Spleen (tissue), 11 donors: ENCODE data around the gene USP35. TPM values are rescaled to one million over a fixed set of nuclear protein-coding genes. Genes with fewer than 3 reads are reported as not detected.

ENCODE experiments used
- DNase-seq: peaks from one replicate; pipeline ENCODE4 v3.0.0-alpha.2; 2020
- H3K27ac ChIP-seq, 8 donors: fragments of 200-600 bp; sonication (generic) in 7 of 8; 1 replicate in 4 of 8; 2 replicates in 4 of 8; pipeline versions ENCODE4 v1.5.0 to v1.8.0; 2016 to 2021; ENCODE audit warnings: inconsistent platforms in 4 of 8, mild to moderate bottlenecking in 4 of 8, moderate library complexity in 1 of 8
- H3K27me3 ChIP-seq, 7 donors: fragments of 200-600 bp; sonication (generic) in 6 of 7; replicated peaks in 1 of 7; 1 replicate in 4 of 7; 2 replicates in 3 of 7; pipeline versions ENCODE4 v1.5.0 to v1.8.0; 2016 to 2021; ENCODE audit warnings: inconsistent platforms in 3 of 7, mild to moderate bottlenecking in 1 of 7
- H3K36me3 ChIP-seq, 6 donors: fragments of 200-600 bp; sonication (generic) in 5 of 6; 1 replicate in 4 of 6; 2 replicates in 2 of 6; pipeline versions ENCODE4 v1.5.0 to v1.8.0; 2016 to 2021; ENCODE audit warnings: inconsistent platforms in 2 of 6
- H3K4me1 ChIP-seq, 6 donors: fragments of 200-600 bp; sonication (generic) in 5 of 6; 1 replicate in 3 of 6; 2 replicates in 3 of 6; pipeline versions ENCODE4 v1.5.0 to v1.8.0; 2016 to 2021; ENCODE audit warnings: inconsistent platforms in 3 of 6
- H3K4me3 ChIP-seq, 8 donors: fragments of 200-600 bp; sonication (generic) in 7 of 8; 1 replicate in 4 of 8; 2 replicates in 4 of 8; pipeline versions ENCODE4 v1.5.0 to v1.8.0; 2016 to 2021; ENCODE audit warnings: inconsistent platforms in 4 of 8, mild to moderate bottlenecking in 4 of 8, moderate library complexity in 2 of 8
- H3K9me3 ChIP-seq, 8 donors: fragments of 200-600 bp; sonication (generic) in 7 of 8; 1 replicate in 4 of 8; 2 replicates in 4 of 8; pipeline versions ENCODE4 v1.5.0 to v1.8.0; 2016 to 2021; ENCODE audit warnings: inconsistent platforms in 4 of 8
- CTCF ChIP-seq, 11 experiments: fragments of 200-600 bp in 7 of 11; fragments of 450-650 bp in 4 of 11; sonication (generic) in 4 of 11; IDR thresholded peaks in 8 of 11; conservative IDR thresholded peaks in 3 of 11; 1 replicate in 7 of 11; 2 replicates in 4 of 11; pipeline versions ENCODE4 v1.4.0 to v1.8.0; 2016 to 2021; ENCODE audit warnings: antibody characterized with exemption in 11 of 11, inconsistent platforms in 4 of 11, mild to moderate bottlenecking in 1 of 11
- POLR2A ChIP-seq, 3 donors: fragments of 450-650 bp; IDR thresholded peaks; one replicate each; pipeline ENCODE4 v1.5.1; 2017; ENCODE audit warnings: antibody characterized with exemption in 3 of 3, mild to moderate bottlenecking in 1 of 3
- POLR2AphosphoS5 ChIP-seq, 3 donors: sonication (generic); formaldehyde crosslinking; IDR thresholded peaks; one replicate each; pipeline ENCODE4 v1.5.1; 2017; ENCODE audit warnings: antibody characterized with exemption in 3 of 3
- WGBS, 5 donors: extraction: QIAGEN DNeasy Blood & Tissue Kit in 3 of 5; methylation state at CpG; one replicate each; pipeline versions ENCODE4 v1.1.5 to v1.1.7; 2013 to 2018; 5-methylcytosine and 5-hydroxymethylcytosine counted together
- intact Hi-C: fragments of 100-400 bp; cut with DNase I; formaldehyde crosslinking; loops from one replicate; pipeline ENCODE4 v1.15.0; 2023; ENCODE audit warnings: low total_unique reads
- polyA plus RNA-seq, 3 donors: library from polyadenylated mRNA; stranded (reverse); fragments of 200-250 nt; gene quantifications; one replicate each; pipeline ENCODE4 v1.2.1, GENCODE V29; 2013
- total RNA-seq, 7 donors: library from RNA; depleted of rRNA in 3 of 7; stranded (reverse); fragments of >200 nt in 3 of 7; fragmentation: NEBNext Ultra II Directional in 4 of 7; extraction: Animal tissue kit (Norgen Biotek cat#: 25700) in 4 of 7; gene quantifications; one replicate each; pipeline versions ENCODE4 v1.1.0 to v1.2.1, GENCODE V29; 2016 to 2021
- donor health status: healthy with polysubstance abuse.
- donor health status: DM: no; HTN: no; CAD: no; lungs with moderate emphysema.
- donor health status: DM: no; HTN: no; CAD: no.
- donor health status: Bipolar disorder and iron deficiency.
- donor health status: healthy.
- donor health status: DM: no; HTN: no; CAD: no.
- donor health status: DM: yes; HTN: yes; CAD: no.

USP35 gene
- total and polyA plus RNA-seq, 10 donors = 1.6 to 9.5 (median 6.3) TPM

- Histone ChIP-seq H3K4me3 (no peak overlapping the region), H3K27ac (no peak overlapping the region), H3K36me3 (peaks cover 0 to 6% (median 0%) of the 10 kb centered on the region in 6 donors), H3K4me1 (no peaks in the 10 kb centered on the region), H3K27me3 (no peaks in the 10 kb centered on the region), H3K9me3 (peaks cover 0 to 20% (median 18%) of the 10 kb centered on the region in 8 donors)
- no peak for DNase-seq
- intact Hi-C loops = no loop called here
- TF ChIP-seq POLR2AphosphoS5 (IDR thresholded peaks at IDR 0.05) (no peak), POLR2A (IDR thresholded peaks at IDR 0.05) (no peak), CTCF (IDR thresholded peaks at IDR 0.05 in 8 of 11, conservative IDR thresholded peaks at IDR 0.05 in 3 of 11) (no peak)
Observed at GRCh38 chr11:78237293-78238046, 48.8 kb downstream of the USP35 start.

GRCh38 chr11:78239781-78240180 is 51.1 kb downstream of the USP35 start:
- Histone ChIP-seq H3K27ac (no peak overlapping the region), H3K4me1 (peaks cover 0 to 10% (median 2%) of the 10 kb centered on the region in 6 donors), H3K36me3 (peaks cover 0 to 14% (median 0%) of the 10 kb centered on the region in 6 donors), H3K4me3 (no peak overlapping the region), H3K9me3 (peaks cover 0 to 35% (median 21%) of the 10 kb centered on the region in 8 donors), H3K27me3 (no peaks in the 10 kb centered on the region)
- TF ChIP-seq CTCF (IDR thresholded peaks at IDR 0.05 in 8 of 11, conservative IDR thresholded peaks at IDR 0.05 in 3 of 11) = no peak
- TF ChIP-seq POLR2AphosphoS5 (IDR thresholded peaks at IDR 0.05) = no peak
- no peak for TF ChIP-seq POLR2A (IDR thresholded peaks at IDR 0.05)
- WGBS, 5 donors = 92 to 100% (median 100%) methylated on average over 1 of the region's 1 CpG
- intact Hi-C loops = no loop called here
- no peak for DNase-seq

- Histone ChIP-seq H3K4me1 (peaks cover 0 to 12% (median 2%) of the 10 kb centered on the region in 6 donors), H3K4me3 (no peak overlapping the region), H3K27me3 (no peaks in the 10 kb centered on the region), H3K27ac (no peak overlapping the region), H3K36me3 (peaks cover 0 to 20% (median 0%) of the 10 kb centered on the region in 6 donors), H3K9me3 (peaks cover 0 to 40% (median 23%) of the 10 kb centered on the region in 8 donors)
- no peak for DNase-seq
- intact Hi-C loops = no loop called here
- no peak for TF ChIP-seq CTCF (IDR thresholded peaks at IDR 0.05 in 8 of 11, conservative IDR thresholded peaks at IDR 0.05 in 3 of 11)
- no peak for TF ChIP-seq POLR2AphosphoS5 (IDR thresholded peaks at IDR 0.05)
- no peak for TF ChIP-seq POLR2A (IDR thresholded peaks at IDR 0.05)
Observed at GRCh38 chr11:78241475-78241874, 52.8 kb downstream of the USP35 start.

- intact Hi-C loops = no loop called here
- Histone ChIP-seq H3K9me3 (peaks cover 0 to 40% (median 23%) of the 10 kb centered on the region in 8 donors), H3K36me3 (peaks cover 0 to 43% (median 3%) of the 10 kb centered on the region in 6 donors), H3K4me1 (peaks cover 0 to 12% (median 2%) of the 10 kb centered on the region in 6 donors), H3K27me3 (no peaks in the 10 kb centered on the region), H3K27ac (no peak overlapping the region), H3K4me3 (no peak overlapping the region)
- 67 to 87% (median 82%) methylated on average over 2 of the region's 2 CpGs for WGBS, 5 donors
- no peak for TF ChIP-seq POLR2A (IDR thresholded peaks at IDR 0.05)
- TF ChIP-seq POLR2AphosphoS5 (IDR thresholded peaks at IDR 0.05) = no peak
- TF ChIP-seq CTCF (IDR thresholded peaks at IDR 0.05 in 8 of 11, conservative IDR thresholded peaks at IDR 0.05 in 3 of 11) = no peak
- no peak for DNase-seq
Observed at GRCh38 chr11:78244080-78244479, 55.4 kb downstream of the USP35 start.
